WTC11 (cell line): ENCODE results near the gene FAM9C. TPM values are rescaled to one million over a fixed set of nuclear protein-coding genes. Genes with fewer than 3 reads are reported as not detected.

Experiments used
- ATAC-seq: fragments of 200-7000 bp; cut with Tn5 transposase; 2 replicates; pipeline ENCODE4 v1.10.0; 2021; ENCODE audit warnings: mild to moderate bottlenecking, moderate library complexity
- CTCF ChIA-PET: fragments of 300-600 bp; sonication (Branson Sonifier 250); formaldehyde crosslinking; loops from one replicate; lab custom pipeline; 2021; ENCODE audit warnings: antibody characterized with exemption; lab: Charles Lee
- POLR2A ChIA-PET: fragments of 350-600 bp; sonication (Branson Sonifier 250); formaldehyde crosslinking; loops from one replicate; lab custom pipeline; 2021; ENCODE audit warnings: antibody characterized with exemption; lab: Charles Lee
- DNase-seq: peaks from one replicate; pipeline ENCODE4 v3.0.0; 2021; ENCODE audit warnings: low spot score
- H3K27ac Mint-ChIP-seq: 2 replicates; pipeline ENCODE4 v1.8.0; 2021; ENCODE audit warnings: mixed read lengths
- H3K27me3 Mint-ChIP-seq: 2 replicates; pipeline ENCODE4 v1.8.0; 2021; ENCODE audit warnings: low read depth, mild to moderate bottlenecking, moderate library complexity, mixed read lengths
- H3K36me3 Mint-ChIP-seq: 2 replicates; pipeline ENCODE4 v1.8.0; 2021; ENCODE audit warnings: mixed read lengths
- H3K4me1 Mint-ChIP-seq: 2 replicates; pipeline ENCODE4 v1.8.0; 2022; ENCODE audit warnings: mixed read lengths
- H3K4me3 Mint-ChIP-seq: 2 replicates; pipeline ENCODE4 v1.8.0; 2021; ENCODE audit warnings: mild to moderate bottlenecking, moderate library complexity, mixed read lengths
- H3K9me3 Mint-ChIP-seq: 2 replicates; pipeline ENCODE4 v1.8.0; 2021; ENCODE audit warnings: mixed read lengths
- ESRRA ChIP-seq: sonication (generic); formaldehyde crosslinking; IDR thresholded peaks from 2 replicates; pipeline ENCODE4 v1.8.1; 2022; ENCODE audit warnings: mild to moderate bottlenecking, missing genetic modification reagents, borderline replicate concordance
- ETV6 ChIP-seq: sonication (generic); formaldehyde crosslinking; IDR thresholded peaks from 2 replicates; pipeline ENCODE4 v1.8.1; 2022; ENCODE audit warnings: mild to moderate bottlenecking, missing genetic modification reagents
- IRF2 ChIP-seq: sonication (generic); formaldehyde crosslinking; IDR thresholded peaks from 2 replicates; pipeline ENCODE4 v1.8.0; 2022; ENCODE audit warnings: low read depth, missing genetic modification reagents, borderline replicate concordance
- JAZF1 ChIP-seq: fragments of 250-450 bp; sonication (Bioruptor Pico); IDR thresholded peaks from 2 replicates; pipeline ENCODE4 v1.9.0; 2021; ENCODE audit warnings: moderate library complexity, mild to moderate bottlenecking, inconsistent platforms
- MXD4 ChIP-seq: fragments of 250-450 bp; sonication (Bioruptor Pico); IDR thresholded peaks from 2 replicates; pipeline ENCODE4 v1.8.0; 2021; ENCODE audit warnings: mild to moderate bottlenecking, moderate library complexity, borderline replicate concordance
- NR1H2 ChIP-seq: sonication (generic); formaldehyde crosslinking; IDR thresholded peaks from 2 replicates; pipeline ENCODE4 v1.9.0; 2021; ENCODE audit warnings: mild to moderate bottlenecking, moderate library complexity, missing genetic modification reagents
- SP1 ChIP-seq: sonication (generic); formaldehyde crosslinking; conservative IDR thresholded peaks from 2 replicates; pipeline ENCODE4 v1.8.1; 2022; ENCODE audit warnings: missing genetic modification reagents
- TCF7 ChIP-seq: sonication (generic); formaldehyde crosslinking; IDR thresholded peaks from 2 replicates; pipeline ENCODE4 v1.8.0; 2022; ENCODE audit warnings: mild to moderate bottlenecking, low read depth, missing genetic modification reagents, moderate library complexity
- TEAD4 ChIP-seq: sonication (generic); formaldehyde crosslinking; IDR thresholded peaks from 2 replicates; pipeline ENCODE4 v1.8.0; 2022; ENCODE audit warnings: mild to moderate bottlenecking, missing genetic modification reagents
- ZNF121 ChIP-seq: sonication (generic); formaldehyde crosslinking; IDR thresholded peaks from 2 replicates; pipeline ENCODE4 v1.8.0; 2023; ENCODE audit warnings: missing genetic modification reagents
- ZNF219 ChIP-seq: sonication (generic); formaldehyde crosslinking; IDR thresholded peaks from 2 replicates; pipeline ENCODE4 v1.8.0; 2023; ENCODE audit warnings: missing genetic modification reagents, mild to moderate bottlenecking, borderline replicate concordance
- ZNF232 ChIP-seq: sonication (generic); formaldehyde crosslinking; IDR thresholded peaks from 2 replicates; pipeline ENCODE4 v1.8.0; 2022; ENCODE audit warnings: mild to moderate bottlenecking, missing genetic modification reagents
- ZNF317 ChIP-seq: sonication (generic); formaldehyde crosslinking; IDR thresholded peaks from 2 replicates; pipeline ENCODE4 v1.8.1; 2023; ENCODE audit warnings: low read depth, mild to moderate bottlenecking, moderate library complexity, missing genetic modification reagents, borderline replicate concordance
- ZNF416 ChIP-seq: fragments of 250-450 bp; sonication (Bioruptor Pico); IDR thresholded peaks from 2 replicates; pipeline ENCODE4 v1.9.0; 2021; ENCODE audit warnings: mild to moderate bottlenecking, inconsistent platforms
- ZNF671 ChIP-seq: fragments of 250-450 bp; sonication (Bioruptor Pico); IDR thresholded peaks from 2 replicates; pipeline ENCODE4 v1.8.0; 2021; ENCODE audit warnings: mild to moderate bottlenecking
- total RNA-seq: library from RNA; stranded (reverse); gene quantifications from 3 replicates; pipeline ENCODE4 v1.2.3, GENCODE V29; 2021
- TF ChIP-seq, protein P1 (sequence below): sonication (generic); formaldehyde crosslinking; IDR thresholded peaks from 2 replicates; pipeline ENCODE4 v1.8.1; 2022; ENCODE audit warnings: mild to moderate bottlenecking, moderate library complexity, missing genetic modification reagents
- TF ChIP-seq, protein P2 (sequence below): sonication (generic); formaldehyde crosslinking; IDR thresholded peaks from 2 replicates; pipeline ENCODE4 v1.8.1; 2023; ENCODE audit warnings: mild to moderate bottlenecking, missing genetic modification reagents, moderate library complexity
- TF ChIP-seq, protein P3 (sequence below): sonication (generic); formaldehyde crosslinking; IDR thresholded peaks from 2 replicates; pipeline ENCODE4 v1.8.1; 2023; ENCODE audit warnings: mild to moderate bottlenecking, missing genetic modification reagents
- TF ChIP-seq, protein P4 (sequence below): fragments of 250-450 bp; sonication (Bioruptor Pico); IDR thresholded peaks from 2 replicates; pipeline ENCODE4 v1.9.0; 2021; ENCODE audit warnings: moderate library complexity, mild to moderate bottlenecking, inconsistent platforms, borderline replicate concordance
- TF ChIP-seq, protein P5 (sequence below): sonication (generic); formaldehyde crosslinking; IDR thresholded peaks from 2 replicates; pipeline ENCODE4 v1.8.0; 2022; ENCODE audit warnings: mild to moderate bottlenecking, missing genetic modification reagents

Gene FAM9C
- total RNA-seq, 1 experiment from 2014 or later: 0.28 TPM

DNA sequence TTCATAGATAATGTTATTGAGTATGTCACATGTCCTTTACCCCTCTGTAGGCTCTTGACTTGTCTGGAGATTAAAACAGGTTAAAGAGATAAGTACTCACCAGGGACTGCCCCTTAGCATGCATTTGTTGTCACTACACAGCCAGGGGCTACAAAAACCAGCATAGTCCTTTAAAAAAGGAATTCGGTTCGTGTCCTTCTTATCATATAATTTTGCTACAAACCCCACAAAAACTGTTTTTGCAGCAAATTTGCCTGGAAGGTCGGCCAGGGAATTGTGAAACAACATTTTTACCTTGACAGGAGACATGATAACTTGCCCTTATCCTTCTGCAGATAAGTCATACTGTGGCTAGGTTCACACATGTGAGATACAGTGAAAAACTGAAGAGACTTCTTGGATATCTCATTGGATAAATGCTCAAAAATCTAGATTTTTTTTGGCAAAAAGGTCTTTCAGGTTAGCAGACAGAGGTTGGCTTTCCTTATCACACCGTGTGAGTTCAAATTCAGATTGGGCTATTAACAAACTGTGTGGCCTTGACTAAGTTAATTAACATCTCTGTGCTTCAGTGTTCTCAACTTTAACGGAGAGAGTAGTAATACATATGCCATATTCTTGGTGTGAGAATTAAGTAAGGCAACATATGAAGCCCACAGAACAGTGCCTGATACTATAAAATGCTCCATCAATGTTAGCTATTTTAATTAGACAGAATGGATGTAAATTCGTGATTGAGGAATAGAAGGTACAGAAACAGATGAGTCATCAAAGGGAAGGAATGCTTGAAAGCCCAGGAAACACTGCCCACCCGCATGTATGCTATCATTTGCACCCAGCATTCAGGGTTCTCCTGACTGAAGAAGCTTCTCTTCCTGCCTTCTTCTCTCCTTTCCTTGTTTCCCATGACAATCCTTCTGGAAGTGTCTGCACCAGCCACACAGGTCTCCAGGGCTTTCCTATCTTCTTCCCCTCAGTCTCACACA is 30.0 kb downstream of the FAM9C start:
- H3K4me3 Mint-ChIP-seq: no peak overlapping the region
- H3K27me3 Mint-ChIP-seq: no peaks in the 10 kb centered on the region
- H3K36me3 Mint-ChIP-seq: no peaks in the 10 kb centered on the region
- DNase-seq: no peak
- CTCF ChIA-PET: interaction anchor here (1.1 kb wide), 1 partner anchor 67 kb away, joined by 3 read pairs; no protein-coding TSS in a partner anchor
- H3K4me1 Mint-ChIP-seq: peaks cover 27% of the 10 kb centered on the region
- no peaks in the 10 kb centered on the region for H3K9me3 Mint-ChIP-seq
- H3K27ac Mint-ChIP-seq: no peak overlapping the region
- POLR2A ChIA-PET: no interaction called here
- TF ChIP-seq ZNF317: no peak
- TF ChIP-seq SP1 (CRISPR knock-in tag): no peak
- TF ChIP-seq NR1H2 (CRISPR knock-in tag): no peak
- TF ChIP-seq, protein P1, sequence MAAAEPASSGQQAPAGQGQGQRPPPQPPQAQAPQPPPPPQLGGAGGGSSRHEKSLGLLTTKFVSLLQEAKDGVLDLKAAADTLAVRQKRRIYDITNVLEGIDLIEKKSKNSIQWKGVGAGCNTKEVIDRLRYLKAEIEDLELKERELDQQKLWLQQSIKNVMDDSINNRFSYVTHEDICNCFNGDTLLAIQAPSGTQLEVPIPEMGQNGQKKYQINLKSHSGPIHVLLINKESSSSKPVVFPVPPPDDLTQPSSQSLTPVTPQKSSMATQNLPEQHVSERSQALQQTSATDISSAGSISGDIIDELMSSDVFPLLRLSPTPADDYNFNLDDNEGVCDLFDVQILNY (CRISPR knock-in tag): no peak
- no peak for TF ChIP-seq MXD4 (CRISPR knock-in tag)
- TF ChIP-seq TEAD4 (CRISPR knock-in tag): no peak
- no peak for TF ChIP-seq ZNF121 (CRISPR knock-in tag)
- ATAC-seq: no peak

DNA sequence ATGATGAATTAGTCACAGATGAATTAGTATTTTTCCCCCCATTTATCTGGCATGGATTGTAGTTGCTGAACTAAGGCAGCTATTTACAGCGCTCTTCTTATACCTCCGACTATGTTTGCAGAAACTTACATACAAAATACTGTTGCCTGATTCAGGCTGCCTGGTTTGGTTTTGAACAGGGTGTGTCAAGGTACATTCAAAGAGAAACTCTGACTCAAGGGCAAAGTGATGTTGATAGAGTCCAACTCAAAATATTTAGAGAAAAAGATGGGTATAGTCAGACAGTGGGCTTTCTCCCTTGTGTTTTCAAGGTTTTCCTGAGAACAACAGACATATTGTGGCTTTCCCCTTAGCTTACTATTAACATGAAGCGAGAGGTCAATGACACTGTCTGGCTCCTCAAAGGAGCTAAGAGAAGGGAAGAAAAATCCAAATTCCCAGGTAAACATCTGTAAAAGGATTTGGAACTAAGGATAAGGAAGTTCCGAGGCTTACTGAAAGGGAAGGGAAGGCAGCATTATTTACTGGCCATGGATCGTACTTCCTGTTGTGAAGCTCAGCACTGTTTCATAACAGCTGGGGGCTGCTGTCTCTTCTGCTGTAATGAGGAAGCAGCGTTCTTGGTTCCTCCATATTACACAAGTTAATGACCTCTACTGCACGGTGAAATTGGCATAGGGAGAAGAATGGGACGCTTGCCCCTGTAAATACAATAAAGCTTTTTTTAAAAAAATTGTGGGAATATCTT is 30.9 kb downstream of the FAM9C start:
- H3K4me3 Mint-ChIP-seq: no peak overlapping the region
- ATAC-seq (no peak; the same call in 1 of the 2 replicates), DNase-seq (no peak)
- peaks cover 28% of the 10 kb centered on the region for H3K4me1 Mint-ChIP-seq
- no peaks in the 10 kb centered on the region for H3K36me3 Mint-ChIP-seq
- H3K27ac Mint-ChIP-seq: no peak overlapping the region; the same call in 1 of the 2 replicates
- ChIA-PET POLR2A (no interaction called here), CTCF (interaction anchor here (1.1 kb wide), 1 partner anchor 67 kb away, joined by 3 read pairs; no protein-coding TSS in a partner anchor)
- no peaks in the 10 kb centered on the region for H3K9me3 Mint-ChIP-seq
- no peaks in the 10 kb centered on the region for H3K27me3 Mint-ChIP-seq
- TF ChIP-seq ESRRA (CRISPR knock-in tag) (no peak), ZNF219 (no peak), ZNF416 (CRISPR knock-in tag) (no peak)
- TF ChIP-seq, protein P2, sequence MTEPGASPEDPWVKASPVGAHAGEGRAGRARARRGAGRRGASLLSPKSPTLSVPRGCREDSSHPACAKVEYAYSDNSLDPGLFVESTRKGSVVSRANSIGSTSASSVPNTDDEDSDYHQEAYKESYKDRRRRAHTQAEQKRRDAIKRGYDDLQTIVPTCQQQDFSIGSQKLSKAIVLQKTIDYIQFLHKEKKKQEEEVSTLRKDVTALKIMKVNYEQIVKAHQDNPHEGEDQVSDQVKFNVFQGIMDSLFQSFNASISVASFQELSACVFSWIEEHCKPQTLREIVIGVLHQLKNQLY (CRISPR knock-in tag): no peak

DNA sequence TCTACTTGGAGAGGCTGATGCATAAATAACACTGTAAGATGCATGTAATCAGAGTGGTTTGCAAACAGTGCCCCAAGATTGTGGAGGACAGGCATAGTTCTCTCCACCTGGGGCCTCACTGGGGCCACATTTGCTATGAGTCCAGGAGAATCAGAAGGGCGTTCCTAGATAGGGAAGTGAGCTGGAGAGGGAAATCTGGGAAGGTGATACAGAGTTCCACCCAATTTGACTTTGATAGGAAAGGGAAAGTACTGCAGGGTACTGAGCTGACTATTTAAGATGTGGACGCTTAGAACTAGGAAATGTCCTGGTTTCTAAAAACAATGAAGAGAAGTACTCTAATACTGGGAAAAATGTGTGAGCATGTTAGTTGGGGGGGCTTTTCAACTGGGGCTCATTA is 33.9 kb downstream of the FAM9C start:
- no peaks in the 10 kb centered on the region for H3K27me3 Mint-ChIP-seq
- ATAC-seq (no peak), DNase-seq (no peak)
- ChIA-PET CTCF (no interaction called here), POLR2A (no interaction called here)
- no peaks in the 10 kb centered on the region for H3K9me3 Mint-ChIP-seq
- H3K27ac Mint-ChIP-seq: no peak overlapping the region
- no peaks in the 10 kb centered on the region for H3K36me3 Mint-ChIP-seq
- H3K4me1 Mint-ChIP-seq: peaks cover 40% of the 10 kb centered on the region
- TF ChIP-seq NR1H2 (CRISPR knock-in tag) (no peak), ZNF232 (CRISPR knock-in tag) (no peak), ZNF671 (CRISPR knock-in tag) (no peak), TCF7 (no peak), JAZF1 (no peak), IRF2 (CRISPR knock-in tag) (no peak), ETV6 (no peak)
- TF ChIP-seq, protein P3, sequence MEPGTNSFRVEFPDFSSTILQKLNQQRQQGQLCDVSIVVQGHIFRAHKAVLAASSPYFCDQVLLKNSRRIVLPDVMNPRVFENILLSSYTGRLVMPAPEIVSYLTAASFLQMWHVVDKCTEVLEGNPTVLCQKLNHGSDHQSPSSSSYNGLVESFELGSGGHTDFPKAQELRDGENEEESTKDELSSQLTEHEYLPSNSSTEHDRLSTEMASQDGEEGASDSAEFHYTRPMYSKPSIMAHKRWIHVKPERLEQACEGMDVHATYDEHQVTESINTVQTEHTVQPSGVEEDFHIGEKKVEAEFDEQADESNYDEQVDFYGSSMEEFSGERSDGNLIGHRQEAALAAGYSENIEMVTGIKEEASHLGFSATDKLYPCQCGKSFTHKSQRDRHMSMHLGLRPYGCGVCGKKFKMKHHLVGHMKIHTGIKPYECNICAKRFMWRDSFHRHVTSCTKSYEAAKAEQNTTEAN: no peak
- TF ChIP-seq, protein P4, sequence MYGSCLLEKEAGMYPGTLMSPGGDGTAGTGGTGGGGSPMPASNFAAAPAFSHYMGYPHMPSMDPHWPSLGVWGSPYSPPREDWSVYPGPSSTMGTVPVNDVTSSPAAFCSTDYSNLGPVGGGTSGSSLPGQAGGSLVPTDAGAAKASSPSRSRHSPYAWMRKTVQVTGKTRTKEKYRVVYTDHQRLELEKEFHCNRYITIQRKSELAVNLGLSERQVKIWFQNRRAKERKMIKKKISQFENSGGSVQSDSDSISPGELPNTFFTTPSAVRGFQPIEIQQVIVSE (CRISPR knock-in tag): no peak
- TF ChIP-seq, protein P5, sequence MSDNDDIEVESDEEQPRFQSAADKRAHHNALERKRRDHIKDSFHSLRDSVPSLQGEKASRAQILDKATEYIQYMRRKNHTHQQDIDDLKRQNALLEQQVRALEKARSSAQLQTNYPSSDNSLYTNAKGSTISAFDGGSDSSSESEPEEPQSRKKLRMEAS (CRISPR knock-in tag): no peak
- H3K4me3 Mint-ChIP-seq: no peak overlapping the region
